ENCODE measurements around the gene LRRC40. TPM values are rescaled to one million over a fixed set of nuclear protein-coding genes. Genes with fewer than 3 reads are reported as not detected.

LRRC40 gene
- polyA plus RNA-seq, 1 donor from 2014 or later: 107 TPM

DNA sequence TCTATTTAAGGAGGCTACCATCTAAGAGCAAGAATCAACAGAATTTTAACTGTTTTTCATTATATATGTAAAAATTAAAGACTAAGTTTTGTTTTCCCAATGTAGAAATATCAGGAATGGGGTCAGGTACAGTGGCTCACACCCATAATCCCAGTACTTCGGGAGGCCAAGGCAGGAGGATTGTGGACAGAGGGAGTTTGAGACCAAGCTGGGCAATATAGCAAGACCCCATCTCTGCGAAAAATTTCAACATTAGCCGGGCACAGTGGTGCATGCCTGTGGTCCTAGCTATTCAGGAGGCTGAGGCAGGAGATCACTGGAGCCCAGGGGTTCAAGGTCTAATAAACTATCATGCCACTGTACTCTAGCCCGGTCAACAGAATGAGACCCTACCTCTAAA is 5.3 kb downstream of the LRRC40 start:
- H3K9ac ChIP-seq (ENCODE audit: low read length): no peak overlapping the region
- H3K9me2 ChIP-seq (ENCODE audit: insufficient read depth, low read length): no peaks in the 10 kb centered on the region
- peaks cover 92% of the 10 kb centered on the region for H3K79me2 ChIP-seq (replicated peaks; ENCODE audit: insufficient read depth, low read length)
- no peak overlapping the region for H3K27ac ChIP-seq (ENCODE audit: low read length)
- H3K4me3 ChIP-seq (ENCODE audit: low read length): no peak overlapping the region
- H3K36me3 ChIP-seq (ENCODE audit: insufficient read depth, low read length): no peaks in the 10 kb centered on the region
- no peak overlapping the region for H3K4me2 ChIP-seq (ENCODE audit: low read length)
- no peaks in the 10 kb centered on the region for H4K20me1 ChIP-seq (ENCODE audit: insufficient read depth)
- H3F3A ChIP-seq (ENCODE audit: insufficient read depth, low read length, poor library complexity, severe bottlenecking): no peaks in the 10 kb centered on the region
- H3K9me3 ChIP-seq (ENCODE audit: low read length): no peaks in the 10 kb centered on the region
- no peaks in the 10 kb centered on the region for H3K27me3 ChIP-seq (ENCODE audit: insufficient read depth, low read depth, low read length)
- H2AFZ ChIP-seq (ENCODE audit: low read depth, low read length): no peak overlapping the region
- TF ChIP-seq RAD21 (conservative IDR thresholded peaks at IDR 0.05) (no peak), MXI1 (conservative IDR thresholded peaks at IDR 0.05; ENCODE audit: poor library complexity, severe bottlenecking) (no peak), SMC3 (conservative IDR thresholded peaks at IDR 0.05; ENCODE audit: poor library complexity) (no peak), POLR2AphosphoS5 (IDR thresholded peaks at IDR 0.05) (no peak), EP300 (conservative IDR thresholded peaks at IDR 0.05; ENCODE audit: poor library complexity, severe bottlenecking) (no peak), TAF1 (IDR thresholded peaks at IDR 0.05; ENCODE audit: low read depth) (no peak), EZH2 (IDR thresholded peaks at IDR 0.05; ENCODE audit: borderline replicate concordance, insufficient read depth, low read length, poor library complexity, severe bottlenecking) (no peak)
- TF ChIP-seq, protein P1, sequence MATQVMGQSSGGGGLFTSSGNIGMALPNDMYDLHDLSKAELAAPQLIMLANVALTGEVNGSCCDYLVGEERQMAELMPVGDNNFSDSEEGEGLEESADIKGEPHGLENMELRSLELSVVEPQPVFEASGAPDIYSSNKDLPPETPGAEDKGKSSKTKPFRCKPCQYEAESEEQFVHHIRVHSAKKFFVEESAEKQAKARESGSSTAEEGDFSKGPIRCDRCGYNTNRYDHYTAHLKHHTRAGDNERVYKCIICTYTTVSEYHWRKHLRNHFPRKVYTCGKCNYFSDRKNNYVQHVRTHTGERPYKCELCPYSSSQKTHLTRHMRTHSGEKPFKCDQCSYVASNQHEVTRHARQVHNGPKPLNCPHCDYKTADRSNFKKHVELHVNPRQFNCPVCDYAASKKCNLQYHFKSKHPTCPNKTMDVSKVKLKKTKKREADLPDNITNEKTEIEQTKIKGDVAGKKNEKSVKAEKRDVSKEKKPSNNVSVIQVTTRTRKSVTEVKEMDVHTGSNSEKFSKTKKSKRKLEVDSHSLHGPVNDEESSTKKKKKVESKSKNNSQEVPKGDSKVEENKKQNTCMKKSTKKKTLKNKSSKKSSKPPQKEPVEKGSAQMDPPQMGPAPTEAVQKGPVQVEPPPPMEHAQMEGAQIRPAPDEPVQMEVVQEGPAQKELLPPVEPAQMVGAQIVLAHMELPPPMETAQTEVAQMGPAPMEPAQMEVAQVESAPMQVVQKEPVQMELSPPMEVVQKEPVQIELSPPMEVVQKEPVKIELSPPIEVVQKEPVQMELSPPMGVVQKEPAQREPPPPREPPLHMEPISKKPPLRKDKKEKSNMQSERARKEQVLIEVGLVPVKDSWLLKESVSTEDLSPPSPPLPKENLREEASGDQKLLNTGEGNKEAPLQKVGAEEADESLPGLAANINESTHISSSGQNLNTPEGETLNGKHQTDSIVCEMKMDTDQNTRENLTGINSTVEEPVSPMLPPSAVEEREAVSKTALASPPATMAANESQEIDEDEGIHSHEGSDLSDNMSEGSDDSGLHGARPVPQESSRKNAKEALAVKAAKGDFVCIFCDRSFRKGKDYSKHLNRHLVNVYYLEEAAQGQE (IDR thresholded peaks at IDR 0.05; ENCODE audit: borderline replicate concordance): no peak
- TF ChIP-seq, protein P2, sequence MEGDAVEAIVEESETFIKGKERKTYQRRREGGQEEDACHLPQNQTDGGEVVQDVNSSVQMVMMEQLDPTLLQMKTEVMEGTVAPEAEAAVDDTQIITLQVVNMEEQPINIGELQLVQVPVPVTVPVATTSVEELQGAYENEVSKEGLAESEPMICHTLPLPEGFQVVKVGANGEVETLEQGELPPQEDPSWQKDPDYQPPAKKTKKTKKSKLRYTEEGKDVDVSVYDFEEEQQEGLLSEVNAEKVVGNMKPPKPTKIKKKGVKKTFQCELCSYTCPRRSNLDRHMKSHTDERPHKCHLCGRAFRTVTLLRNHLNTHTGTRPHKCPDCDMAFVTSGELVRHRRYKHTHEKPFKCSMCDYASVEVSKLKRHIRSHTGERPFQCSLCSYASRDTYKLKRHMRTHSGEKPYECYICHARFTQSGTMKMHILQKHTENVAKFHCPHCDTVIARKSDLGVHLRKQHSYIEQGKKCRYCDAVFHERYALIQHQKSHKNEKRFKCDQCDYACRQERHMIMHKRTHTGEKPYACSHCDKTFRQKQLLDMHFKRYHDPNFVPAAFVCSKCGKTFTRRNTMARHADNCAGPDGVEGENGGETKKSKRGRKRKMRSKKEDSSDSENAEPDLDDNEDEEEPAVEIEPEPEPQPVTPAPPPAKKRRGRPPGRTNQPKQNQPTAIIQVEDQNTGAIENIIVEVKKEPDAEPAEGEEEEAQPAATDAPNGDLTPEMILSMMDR (IDR thresholded peaks at IDR 0.05; ENCODE audit: poor library complexity, severe bottlenecking): no peak

DNA sequence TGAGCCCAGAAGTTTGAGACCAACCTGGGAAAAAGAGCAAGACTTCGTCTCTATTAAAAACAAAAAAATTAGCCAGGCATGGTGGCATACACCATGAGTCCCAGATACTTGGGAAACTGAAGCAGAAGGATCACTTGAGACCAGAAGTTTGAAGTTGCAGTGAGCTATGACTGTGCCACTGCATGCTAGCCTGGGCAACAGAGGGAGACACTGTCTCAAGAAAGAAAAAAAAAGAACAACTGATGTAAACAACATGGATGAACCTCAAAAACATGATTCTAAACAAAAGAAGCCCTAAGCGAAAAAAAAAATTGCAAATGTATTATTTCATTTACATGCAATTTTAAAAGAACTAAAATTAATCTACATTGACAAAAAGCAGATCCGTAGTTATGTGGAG is 9.0 kb downstream of the LRRC40 start:
- Histone ChIP-seq H3K79me2 (replicated peaks; ENCODE audit: insufficient read depth, low read length) (peaks cover 80% of the 10 kb centered on the region), H3K9me3 (ENCODE audit: low read length) (peaks cover 3% of the 10 kb centered on the region), H3K27ac (ENCODE audit: low read length) (no peak overlapping the region), H3F3A (ENCODE audit: insufficient read depth, low read length, poor library complexity, severe bottlenecking) (no peaks in the 10 kb centered on the region), H3K9ac (ENCODE audit: low read length) (no peak overlapping the region), H3K27me3 (ENCODE audit: insufficient read depth, low read depth, low read length) (no peaks in the 10 kb centered on the region), H3K4me2 (ENCODE audit: low read length) (no peak overlapping the region), H4K20me1 (ENCODE audit: insufficient read depth) (no peaks in the 10 kb centered on the region), H3K4me3 (ENCODE audit: low read length) (no peak overlapping the region), H3K36me3 (ENCODE audit: insufficient read depth, low read length) (no peaks in the 10 kb centered on the region), H2AFZ (ENCODE audit: low read depth, low read length) (no peak overlapping the region), H3K9me2 (ENCODE audit: insufficient read depth, low read length) (no peaks in the 10 kb centered on the region)
- TF ChIP-seq SMC3 (conservative IDR thresholded peaks at IDR 0.05; ENCODE audit: poor library complexity) (no peak), TAF1 (IDR thresholded peaks at IDR 0.05; ENCODE audit: low read depth) (no peak)
- TF ChIP-seq, protein P1 (IDR thresholded peaks at IDR 0.05; ENCODE audit: borderline replicate concordance): no peak

Data from neural cell (in vitro differentiated cells).